Ovary (tissue), 9 donors: ENCODE data around the gene NTRK3. TPM values are rescaled to one million over a fixed set of nuclear protein-coding genes. Genes with fewer than 3 reads are reported as not detected.

Experiments
- DNase-seq, 5 donors: peaks; one replicate each; pipeline ENCODE4 v3.0.0-alpha.2; 2019 to 2020
- H3K27ac ChIP-seq, 2 donors: fragments of 200-600 bp; one replicate each; pipeline versions ENCODE4 v1.5.1 to v1.8.0; 2019 to 2022
- H3K27me3 ChIP-seq: fragments of 200-600 bp; one replicate; pipeline ENCODE4 v1.8.0; 2022
- H3K36me3 ChIP-seq: fragments of 200-600 bp; sonication (generic); one replicate; pipeline ENCODE4 v1.5.1; 2019
- H3K4me1 ChIP-seq: one replicate; pipeline ENCODE4 v1.8.1; 2013; ENCODE audit warnings: mild to moderate bottlenecking, moderate library complexity; ENCODE audit not compliant: insufficient read depth
- H3K4me3 ChIP-seq: fragments of 200-600 bp; sonication (generic); one replicate; pipeline ENCODE4 v1.5.1; 2017
- H3K9me3 ChIP-seq, 2 donors: fragments of 200-600 bp in 1 of 2; sonication (generic) in 1 of 2; one replicate each; pipeline versions ENCODE4 v1.5.1 to v1.8.1; 2013 to 2019; ENCODE audit warnings: mild to moderate bottlenecking in 1 of 2, moderate library complexity in 1 of 2
- CTCF ChIP-seq, 3 donors: fragments of 450-650 bp in 2 of 3; fragments of 200-600 bp in 1 of 3; IDR thresholded peaks; one replicate each; pipeline versions ENCODE4 v1.5.1 to v1.8.0; 2016 to 2022; ENCODE audit warnings: antibody characterized with exemption in 3 of 3, mild to moderate bottlenecking in 1 of 3
- EP300 ChIP-seq: sonication (generic); formaldehyde crosslinking; IDR thresholded peaks from one replicate; pipeline ENCODE4 v1.6.1; 2017; ENCODE audit warnings: antibody characterized with exemption
- POLR2A ChIP-seq: fragments of 450-650 bp; IDR thresholded peaks from one replicate; pipeline ENCODE4 v1.6.1; 2017; ENCODE audit warnings: antibody characterized with exemption, mild to moderate bottlenecking, moderate library complexity
- WGBS, 3 donors: extraction: QIAGEN DNeasy Blood & Tissue Kit in 1 of 3; methylation state at CpG; one replicate each; pipeline versions ENCODE4 v1.1.5 to v1.1.7; 2013 to 2017; 5-methylcytosine and 5-hydroxymethylcytosine counted together
- intact Hi-C, 4 donors: fragments of 100-400 bp; cut with DNase I; formaldehyde crosslinking; loops; one replicate each; pipeline versions ENCODE4 v1.11.0 to v1.15.1; 2022 to 2023
- polyA plus RNA-seq, 2 donors: library from polyadenylated mRNA; stranded (reverse); fragments of 200-250 nt in 1 of 2; fragments of 350-450 nt in 1 of 2; fragmentation: Illumina TruSeq in 1 of 2; extraction: RNeasy Lipid Tissue Mini Kit (QIAGEN cat#74804) in 1 of 2; gene quantifications; one replicate each; pipeline ENCODE4 v1.2.3, GENCODE V29; 2013 to 2014
- total RNA-seq, 7 donors: library from RNA; depleted of rRNA in 2 of 7; stranded (reverse); fragments of >200 nt in 2 of 7; fragmentation: NEBNext Ultra II Directional in 3 of 7; extraction: Animal tissue kit (Norgen Biotek cat#: 25700) in 3 of 7; gene quantifications; one replicate each; pipeline versions ENCODE4 v1.1.0 to v1.2.4, GENCODE V29; 2016 to 2023
- donor health status: DM: no; HTN: no; CAD: no; lungs with moderate emphysema.
- donor health status: DM: no; HTN: no; CAD: no.
- donor health status: Bipolar disorder and iron deficiency.
- donor health status: DM: yes; HTN: yes; CAD: no.
- donor health status: DM: no; HTN: no; CAD: no.
- donor health status: DM: yes; HTN: yes; CAD: no.

NTRK3 gene
- total and polyA plus RNA-seq, 9 donors: 0.77 to 14.6 (median 2.7) TPM

DNA sequence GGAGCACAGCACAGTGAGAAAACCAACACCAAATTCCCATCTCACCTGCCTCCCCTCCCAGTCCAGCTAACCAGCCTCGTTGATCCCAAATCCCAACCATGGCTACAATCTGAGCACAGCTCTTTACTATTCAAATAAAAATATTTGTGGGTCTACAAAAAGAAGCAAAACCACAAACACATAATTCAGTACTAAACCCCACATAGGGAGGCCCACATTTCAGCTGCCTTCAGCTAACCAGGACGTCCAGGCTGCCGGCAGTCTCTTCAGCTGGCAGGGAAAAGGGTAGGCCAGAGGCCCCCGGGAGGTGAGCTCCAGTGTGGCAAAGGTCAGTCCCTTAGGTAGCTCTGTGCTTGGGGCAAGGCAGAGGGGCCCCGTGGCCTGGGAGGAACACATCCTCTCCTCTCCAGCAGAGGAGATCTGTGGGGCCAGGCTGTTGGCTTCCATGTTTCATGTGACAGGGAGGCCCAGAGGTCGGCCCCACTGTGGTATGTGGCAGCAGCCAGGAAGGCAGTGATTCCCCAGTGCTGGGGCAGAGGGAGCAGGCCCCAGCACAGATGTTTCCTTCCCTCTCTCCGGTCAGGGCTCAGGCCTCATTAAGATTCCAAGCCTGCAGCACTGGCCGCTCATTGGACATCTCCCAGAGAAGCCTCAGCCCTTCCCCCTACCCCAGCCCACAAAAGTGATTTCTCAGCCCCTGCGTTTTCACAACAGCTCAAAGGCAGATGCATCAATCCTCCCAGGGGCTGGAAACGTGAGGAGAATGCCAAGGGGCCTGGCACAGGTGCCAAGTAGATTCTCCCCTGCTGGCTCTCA, 381.4 kb downstream of the NTRK3 start:
- H3K4me3 ChIP-seq: no peak overlapping the region
- no peaks in the 10 kb centered on the region for H3K27me3 ChIP-seq
- no peaks in the 10 kb centered on the region for H3K36me3 ChIP-seq
- no peak overlapping the region for H3K27ac ChIP-seq
- intact Hi-C loops: no loop called here
- WGBS, 3 donors: 27 to 43% (median 30%) methylated on average over 10 of the region's 10 CpGs
- no peak for DNase-seq
- no peak for TF ChIP-seq POLR2A
- TF ChIP-seq CTCF (IDR thresholded peaks at IDR 0.05): no peak
- TF ChIP-seq EP300: no peak
- no peaks in the 10 kb centered on the region for H3K9me3 ChIP-seq
- H3K4me1 ChIP-seq: no peaks in the 10 kb centered on the region

GRCh38 chr15:87873516-87873915, 383.0 kb downstream of the NTRK3 start:
- no peaks in the 10 kb centered on the region for H3K36me3 ChIP-seq
- no peak overlapping the region for H3K27ac ChIP-seq
- DNase-seq: no peak
- intact Hi-C loops: no loop called here
- 72 to 76% (median 74%) methylated on average over 8 of the region's 8 CpGs for WGBS, 3 donors
- H3K27me3 ChIP-seq: no peaks in the 10 kb centered on the region
- H3K4me1 ChIP-seq: no peaks in the 10 kb centered on the region
- TF ChIP-seq POLR2A (no peak), CTCF (IDR thresholded peaks at IDR 0.05) (no peak), EP300 (no peak)
- no peak overlapping the region for H3K4me3 ChIP-seq
- H3K9me3 ChIP-seq: no peaks in the 10 kb centered on the region

DNA sequence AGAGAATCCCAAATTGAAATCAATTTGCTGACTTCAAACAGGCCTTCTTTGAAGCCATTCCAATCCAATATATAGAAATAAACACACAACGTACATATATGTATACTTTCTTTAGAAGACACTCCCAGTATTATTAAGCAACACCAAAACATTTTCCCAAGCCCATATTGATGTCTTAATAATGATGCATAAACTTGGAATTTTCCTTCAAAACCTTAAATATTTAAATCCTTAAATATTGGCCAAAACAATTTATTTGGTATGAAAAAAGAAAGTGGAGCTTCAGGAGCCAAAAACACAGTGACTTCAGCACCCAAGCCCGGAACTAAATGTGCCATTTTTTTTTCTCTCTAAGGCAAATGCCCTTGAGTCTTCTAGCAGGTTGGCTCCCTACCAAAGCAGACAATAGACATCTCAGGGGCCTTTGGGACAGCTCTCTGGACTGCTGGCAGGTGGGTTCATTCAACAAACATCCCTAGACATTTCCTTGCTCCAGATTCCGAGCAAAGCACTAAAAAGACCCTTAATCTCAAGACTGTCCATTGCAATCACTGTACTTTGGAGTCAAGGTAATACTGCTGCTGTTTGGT, 384.7 kb downstream of the NTRK3 start:
- intact Hi-C loops: no loop called here
- no peaks in the 10 kb centered on the region for H3K9me3 ChIP-seq
- no peaks in the 10 kb centered on the region for H3K4me1 ChIP-seq
- no peak overlapping the region for H3K4me3 ChIP-seq
- H3K36me3 ChIP-seq: no peaks in the 10 kb centered on the region
- WGBS, 3 donors: 22 to 36% (median 35%) methylated on average over 3 of the region's 3 CpGs
- no peak for DNase-seq
- TF ChIP-seq EP300 (no peak), CTCF (IDR thresholded peaks at IDR 0.05) (no peak), POLR2A (no peak)
- H3K27ac ChIP-seq: no peak overlapping the region
- no peaks in the 10 kb centered on the region for H3K27me3 ChIP-seq

- intact Hi-C loops: no loop called here
- no peaks in the 10 kb centered on the region for H3K36me3 ChIP-seq
- no peaks in the 10 kb centered on the region for H3K4me1 ChIP-seq
- 75 to 83% (median 75%) methylated on average over 2 of the region's 2 CpGs for WGBS, 3 donors
- no peak for TF ChIP-seq POLR2A
- TF ChIP-seq CTCF (IDR thresholded peaks at IDR 0.05): no peak
- no peak for TF ChIP-seq EP300
- DNase-seq: no peak
- no peaks in the 10 kb centered on the region for H3K9me3 ChIP-seq
- no peak overlapping the region for H3K4me3 ChIP-seq
- no peak overlapping the region for H3K27ac ChIP-seq
- H3K27me3 ChIP-seq: no peaks in the 10 kb centered on the region
Measured at GRCh38 chr15:87871258-87871681, 385.3 kb downstream of the NTRK3 start.
